Non-pigmented ciliary epithelial cell (primary cell): ENCODE results near the gene RHEB.

Source experiments
- DNase-seq: peaks from one replicate; pipeline ENCODE4 v3.0.0-alpha.2; 2010; ENCODE audit warnings: low read depth

RHEB gene

GRCh38 chr7:151470711-151471110 is 49.0 kb downstream of the RHEB start:
- no peak for DNase-seq

DNA sequence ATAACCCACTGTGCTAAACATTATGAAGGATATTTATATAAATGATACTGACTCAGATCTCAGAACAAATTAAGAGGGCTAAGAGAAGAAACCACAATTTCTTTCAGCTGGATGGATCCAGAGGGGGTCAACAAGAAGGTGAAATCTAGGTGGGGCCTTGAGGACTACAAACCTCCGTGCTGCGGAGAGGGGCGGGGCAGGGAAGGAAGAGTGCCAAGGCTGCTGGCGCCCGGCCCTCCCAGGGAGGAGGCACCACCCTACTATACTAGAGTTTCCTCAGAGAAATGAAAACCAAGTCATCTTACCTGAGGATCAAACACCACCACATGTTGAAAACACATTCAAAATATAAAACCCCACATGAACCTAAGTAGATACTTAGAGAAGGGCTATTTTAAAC is 50.4 kb downstream of the RHEB start:
- no peak for DNase-seq

DNA sequence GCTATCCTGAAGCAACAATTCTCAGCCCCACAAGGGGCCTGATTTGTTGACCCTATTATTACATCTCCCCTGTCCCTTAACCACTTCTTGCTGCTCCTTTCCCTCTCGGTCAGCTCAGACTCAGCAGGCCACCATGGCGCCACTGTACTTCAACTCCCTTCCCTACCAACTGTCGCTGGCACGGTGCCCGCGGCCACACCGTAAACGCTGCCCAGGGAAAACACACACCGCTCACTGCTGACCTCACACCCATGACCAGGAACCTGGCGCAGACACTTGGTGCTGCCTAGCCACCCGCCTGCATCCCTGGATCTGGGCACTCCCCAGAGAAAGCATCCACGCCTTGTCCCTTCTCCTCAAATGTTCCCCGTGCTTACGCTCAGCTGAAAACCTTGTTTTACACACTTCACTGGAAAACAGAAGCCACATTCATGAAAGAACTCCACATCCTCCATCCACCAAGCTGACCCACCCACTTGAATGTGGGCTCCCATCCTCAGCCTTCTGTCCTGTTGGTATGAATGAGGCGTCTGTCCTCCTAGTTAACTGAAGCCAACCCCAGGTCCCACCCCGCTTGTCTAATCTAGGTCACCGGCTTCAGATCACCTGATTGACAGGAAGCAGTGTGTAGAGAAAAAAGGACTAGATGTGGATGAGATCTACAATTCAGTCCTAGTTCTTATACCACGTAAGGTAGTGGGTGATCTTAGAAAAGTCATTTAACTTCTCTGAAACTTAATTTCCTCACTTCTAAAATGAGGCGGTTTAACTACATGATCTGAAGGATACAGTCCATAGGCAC is 51.3 kb downstream of the RHEB start:
- no peak for DNase-seq

- no peak for DNase-seq
These were observed 54.5 kb downstream of the RHEB start for GRCh38 chr7:151465169-151465568.

DNA sequence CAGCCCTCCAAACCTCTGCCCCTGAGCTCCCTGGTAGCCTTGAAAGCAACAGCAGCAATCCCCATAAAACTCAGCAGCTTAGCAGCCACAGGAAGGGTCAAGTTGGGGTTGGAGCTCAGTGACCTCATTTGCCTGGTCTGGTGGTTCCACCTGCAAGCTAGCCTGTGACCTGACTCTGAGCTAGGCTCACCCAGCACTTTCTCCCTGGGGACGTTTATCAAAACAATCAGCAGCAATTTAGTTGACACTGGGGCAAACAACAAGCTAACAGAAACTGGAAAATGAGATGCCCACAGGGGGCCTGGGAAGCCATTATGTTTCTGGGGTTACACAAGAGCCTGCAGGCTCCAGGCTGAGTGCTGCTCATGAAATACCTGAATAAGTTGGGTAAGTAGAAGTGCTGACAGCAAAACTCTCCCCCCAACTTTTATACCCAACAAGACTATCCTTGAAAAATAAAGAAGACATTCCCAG is 57.4 kb downstream of the RHEB start:
- DNase-seq: no peak

DNA sequence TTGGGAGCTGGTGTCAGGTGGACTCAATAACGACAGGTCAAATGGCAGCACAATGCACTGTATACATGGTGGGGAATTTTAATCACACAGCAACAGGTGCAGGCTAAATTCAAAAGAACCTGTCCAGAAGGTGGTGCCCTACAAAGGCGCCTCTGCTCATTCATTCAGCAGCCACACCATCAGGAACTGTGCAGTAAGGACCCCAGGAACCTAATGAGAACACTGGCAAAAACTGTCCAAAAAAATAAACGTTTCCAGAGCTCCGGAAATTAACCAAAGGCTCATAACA is 57.8 kb downstream of the RHEB start:
- DNase-seq: no peak

DNA sequence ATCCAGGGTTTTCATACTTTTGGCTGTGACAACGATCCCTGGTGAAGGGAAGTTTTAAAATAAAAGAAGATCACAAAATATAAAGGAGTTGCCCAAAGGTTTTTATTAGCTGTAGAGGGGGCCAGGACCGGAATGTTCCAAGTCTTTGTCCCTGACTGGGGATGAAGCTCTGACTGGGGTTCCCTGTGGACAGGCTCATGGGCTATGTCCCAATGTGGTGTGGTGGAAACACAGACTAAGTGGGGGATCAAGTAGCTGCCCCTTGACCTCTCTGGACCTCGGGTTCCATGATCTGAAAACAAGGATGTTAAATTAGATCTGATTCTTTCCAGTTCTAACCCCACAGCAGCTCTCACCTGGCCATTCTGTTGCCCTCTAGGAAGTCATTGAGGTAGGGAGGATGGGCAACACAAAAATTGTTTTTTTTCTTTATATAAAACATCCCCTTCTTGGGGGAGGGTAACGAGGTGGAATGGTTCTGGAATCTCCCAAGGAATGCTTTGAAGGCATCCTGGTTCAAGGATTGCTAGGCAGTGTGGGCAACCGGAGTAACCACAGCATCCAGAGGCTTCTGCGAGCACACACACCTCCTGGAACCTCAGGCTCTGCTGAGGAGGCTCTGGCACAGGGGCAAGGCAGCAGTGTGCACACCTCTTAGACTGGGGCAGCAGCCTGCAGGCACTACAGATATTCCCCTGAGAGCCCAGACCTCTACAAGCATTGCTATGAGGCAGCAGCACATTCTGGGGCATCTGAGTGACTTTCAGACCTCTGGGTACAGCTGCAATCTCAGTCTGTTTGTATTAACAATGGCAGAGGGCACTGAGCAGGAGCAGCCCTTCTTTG is 58.4 kb downstream of the RHEB start:
- no peak for DNase-seq

- DNase-seq: no peak
These were observed 59.2 kb downstream of the RHEB start for GRCh38 chr7:151460474-151460855.

DNA sequence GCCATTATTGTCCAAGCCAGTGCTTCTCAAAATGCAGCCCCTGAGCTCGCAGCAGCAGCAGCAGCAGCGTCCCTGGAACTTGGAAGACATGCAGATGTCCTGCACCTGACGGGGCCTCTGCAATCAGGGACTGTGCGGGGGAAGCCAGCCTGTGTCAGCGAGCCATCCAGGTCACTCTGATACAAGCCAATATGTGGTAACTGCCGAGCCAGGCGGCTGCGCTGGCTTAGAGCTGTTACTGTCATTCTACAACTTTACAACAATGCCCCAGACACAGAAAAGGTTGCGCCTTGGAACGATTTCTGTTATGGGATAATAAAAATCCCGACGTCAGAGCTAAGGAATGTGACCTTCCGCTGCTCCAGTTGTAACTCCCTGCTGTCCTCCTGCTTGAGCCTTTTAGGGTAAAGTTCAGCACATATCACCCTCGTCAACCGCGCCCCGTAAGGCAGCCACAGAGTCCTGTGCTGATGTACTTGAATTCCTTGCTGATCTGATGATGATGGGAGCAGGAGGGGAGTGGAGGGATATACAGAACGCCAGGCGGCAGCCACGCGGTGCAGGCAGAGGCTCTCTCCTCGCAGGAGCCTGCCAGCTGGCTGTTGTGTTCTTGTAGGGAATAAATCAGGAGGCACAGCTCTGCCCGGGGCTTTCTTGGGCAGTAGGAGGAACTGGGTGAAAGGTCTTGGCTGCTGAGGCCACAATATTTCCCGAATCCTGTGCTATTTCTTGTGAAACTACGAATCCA is 59.8 kb downstream of the RHEB start:
- DNase-seq: peak; percentile 40

- DNase-seq: no peak
These were observed 62.2 kb downstream of the RHEB start for GRCh38 chr7:151457534-151457933.

DNA sequence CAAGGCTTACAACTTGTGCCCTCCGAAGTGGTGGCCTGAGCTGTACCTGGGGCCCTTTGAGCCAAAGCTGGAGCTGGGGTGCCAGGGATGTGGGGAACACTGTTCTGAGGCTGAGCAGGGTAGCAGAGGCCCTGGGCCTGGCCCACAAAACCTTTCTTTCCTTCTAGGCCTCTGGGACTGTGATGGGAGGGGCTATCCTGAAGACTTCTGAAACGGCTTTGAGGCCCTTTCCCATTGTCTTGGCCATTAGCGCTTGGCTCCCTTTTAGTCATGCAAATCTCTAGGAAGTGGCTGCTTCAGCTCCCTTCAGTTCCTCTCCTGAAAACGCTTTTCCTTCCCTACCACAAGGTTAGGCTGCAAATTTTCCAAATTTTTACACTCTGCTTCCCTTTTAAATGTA is 62.9 kb downstream of the RHEB start:
- DNase-seq: no peak

- DNase-seq: no peak
These were observed 63.4 kb downstream of the RHEB start for GRCh38 chr7:151456276-151456675.

GRCh38 chr7:151455690-151456089 is 64.0 kb downstream of the RHEB start:
- DNase-seq: no peak

DNA sequence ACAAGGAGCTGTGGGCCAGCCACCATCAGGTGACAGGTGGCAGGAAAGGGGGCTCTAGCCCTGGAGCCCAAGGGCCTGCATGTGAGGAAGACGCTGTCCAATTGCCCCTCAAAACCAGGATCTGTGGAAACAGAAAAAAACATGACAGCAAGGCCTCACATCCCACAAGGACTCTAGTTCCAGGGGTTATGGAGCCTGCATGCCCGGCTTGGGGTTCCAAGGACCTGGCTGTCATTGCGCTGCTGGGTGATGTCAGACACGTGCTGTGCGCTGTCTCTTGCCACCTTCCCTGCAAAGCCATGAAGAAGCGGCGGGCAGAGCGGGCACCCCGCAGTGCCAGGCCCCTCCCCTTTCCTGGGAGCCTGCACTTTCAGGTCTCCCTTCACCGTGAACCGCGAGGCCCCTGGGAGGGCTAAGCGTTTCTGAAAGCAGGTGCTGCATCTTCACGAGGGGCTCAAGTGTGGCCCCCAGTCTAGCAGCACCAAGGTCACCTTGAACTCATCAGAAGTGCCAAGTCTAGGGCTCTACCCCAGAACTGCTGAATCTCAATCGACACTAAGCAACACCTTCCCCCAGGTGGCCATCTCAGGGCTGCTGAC is 64.7 kb downstream of the RHEB start:
- no peak for DNase-seq

DNA sequence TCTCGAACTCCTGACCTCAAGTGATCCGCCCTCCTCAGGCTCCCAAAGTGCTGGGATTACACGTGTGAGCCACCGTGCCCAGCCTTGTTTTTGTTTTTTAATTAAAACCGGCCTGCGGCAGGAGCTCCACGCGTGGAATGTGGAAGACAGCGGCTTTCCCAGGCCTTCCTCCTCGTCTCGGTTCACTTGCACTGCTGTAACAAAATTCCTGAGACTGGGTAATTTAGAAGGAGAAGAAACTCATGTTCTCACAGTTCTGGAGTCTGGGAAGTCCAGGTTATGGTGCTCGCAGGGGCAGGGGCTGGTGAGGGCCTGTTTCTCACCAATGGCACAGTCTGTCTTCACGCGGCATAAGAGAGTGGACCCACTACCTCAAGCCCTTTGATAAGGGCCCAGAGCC is 65.4 kb downstream of the RHEB start:
- DNase-seq: no peak

- DNase-seq: no peak
These were observed 66.3 kb downstream of the RHEB start for GRCh38 chr7:151453326-151453791.

- no peak for DNase-seq
These were observed 66.9 kb downstream of the RHEB start for GRCh38 chr7:151452680-151453325.

- no peak for DNase-seq
These were observed 67.8 kb downstream of the RHEB start for GRCh38 chr7:151451626-151452571.

GRCh38 chr7:151451156-151451555 is 68.5 kb downstream of the RHEB start:
- DNase-seq: no peak

DNA sequence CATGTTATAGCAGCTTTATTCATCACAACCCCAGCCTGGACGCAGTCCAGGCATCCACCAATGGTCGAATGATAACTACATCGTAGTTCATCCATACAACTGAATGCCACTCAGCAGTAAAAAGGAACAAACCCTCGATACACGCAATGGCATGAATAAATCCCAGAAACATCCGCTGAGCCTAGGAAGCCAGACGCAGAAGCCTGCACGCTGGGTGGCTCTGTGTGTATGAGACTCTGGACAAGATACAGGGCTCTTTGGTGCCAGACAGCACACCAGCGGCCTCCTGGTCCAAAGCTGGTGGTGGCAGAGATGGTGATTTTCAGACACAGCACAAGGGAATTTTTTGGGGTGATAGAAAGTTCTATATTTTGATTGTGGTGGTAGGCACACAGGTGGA is 69.7 kb downstream of the RHEB start:
- DNase-seq: no peak
